Measurements from ENCODE around the gene TSEN2. TPM values are rescaled to one million over a fixed set of nuclear protein-coding genes. Genes with fewer than 3 reads are reported as not detected.

Gene TSEN2
- total RNA-seq, 1 experiment from 2014 or later: 22.0 TPM

GRCh38 chr3:12464181-12464580 lies 20.1 kb upstream of the TSEN2 start:
- Histone ChIP-seq H3K14ac (ENCODE audit: insufficient read depth, low read length) (no peak overlapping the region), H3K27ac (ENCODE audit: insufficient read length, low read depth, low read length) (no peak overlapping the region), H2BK12ac (ENCODE audit: insufficient read length, low read depth, low read length) (no peak overlapping the region), H3K79me1 (ENCODE audit: insufficient read depth, low read depth, low read length, poor library complexity, severe bottlenecking) (no peaks in the 10 kb centered on the region), H3K4me2 (ENCODE audit: insufficient read depth, insufficient read length, low read length) (no peak overlapping the region), H4K91ac (ENCODE audit: insufficient read length, low read depth, low read length) (no peak overlapping the region), H3K18ac (ENCODE audit: insufficient read length, low read depth, low read length) (no peak overlapping the region), H3K9me3 (ENCODE audit: control insufficient read depth, low read depth, low read length) (no peaks in the 10 kb centered on the region), H2BK120ac (ENCODE audit: low read depth, low read length, poor library complexity, severe bottlenecking) (no peak overlapping the region), H2BK5ac (ENCODE audit: insufficient read length, low read length) (no peak overlapping the region), H3K23me2 (ENCODE audit: insufficient read length, low read depth, low read length, poor library complexity, severe bottlenecking) (no peaks in the 10 kb centered on the region), H3K56ac (ENCODE audit: insufficient read length, low read depth, low read length) (no peak overlapping the region), H3K4ac (ENCODE audit: low read depth, low read length) (no peak overlapping the region), H3K79me2 (ENCODE audit: insufficient read depth, low read length) (no peaks in the 10 kb centered on the region), H2AFZ (ENCODE audit: low read length) (no peak overlapping the region), H3K27me3 (ENCODE audit: insufficient read depth, low read length) (no peaks in the 10 kb centered on the region), H3K23ac (ENCODE audit: insufficient read length, low read depth, low read length) (no peak overlapping the region), H4K8ac (replicated peaks; ENCODE audit: insufficient read length, low read depth, low read length) (no peak overlapping the region), H3K4me1 (ENCODE audit: insufficient read depth, low read length) (no peaks in the 10 kb centered on the region), H4K5ac (ENCODE audit: insufficient read length, low read depth, low read length) (no peak overlapping the region), H2BK20ac (ENCODE audit: low read depth, low read length, poor library complexity, severe bottlenecking) (no peak overlapping the region), H4K20me1 (ENCODE audit: control insufficient read depth, insufficient read depth, insufficient read length) (no peaks in the 10 kb centered on the region), H2BK15ac (ENCODE audit: low read depth, low read length) (no peak overlapping the region), H3T11ph (ENCODE audit: low read length) (no peak overlapping the region), H2AK5ac (ENCODE audit: insufficient read length, low read length) (no peak overlapping the region), H3K9ac (ENCODE audit: extremely low read depth, insufficient read length, low read length) (no peak overlapping the region)
- no peak for DNase-seq
- Mint-ChIP-seq H3K4me1 (peaks cover 0 to 8% of the 10 kb centered on the region in 2 experiments; a peak in 3 of 4 replicates), H3K4me3 (no peak overlapping the region), H3K9me3 (peaks cover 0 to 2% of the 10 kb centered on the region in 2 experiments; a peak in 2 of 5 replicates), H3K27me3 (ENCODE audit: low read depth) (no peaks in the 10 kb centered on the region; the same call in 1 of the 2 replicates), H3K36me3 (ENCODE audit: insufficient read depth in 1 of 3, low read depth in 3 of 3) (no peaks in the 10 kb centered on the region), H3K27ac (no peak overlapping the region)
- no peak for TF ChIP-seq CTCF (conservative IDR thresholded peaks at IDR 0.05)

Measured in H9 (cell line).